T-cell (primary cell): ENCODE measurements around the gene WDFY1. TPM values are rescaled to one million over a fixed set of nuclear protein-coding genes. Genes with fewer than 3 reads are reported as not detected.

Experiments
- ATAC-seq, 4 experiments: fragments of 200-7000 bp in 3 of 4; fragments of 150-1000 bp in 1 of 4; cut with Tn5 transposase; replicated peaks in 1 of 4; 1 replicate in 3 of 4; 2 replicates in 1 of 4; pipeline ENCODE4 v1.10.0; 2021; ENCODE audit warnings: moderate library complexity in 3 of 4, mild to moderate bottlenecking in 2 of 4, moderate number of reproducible peaks in 1 of 4
- CTCF ChIA-PET, 2 donors: fragments of 300-600 bp; sonication (Branson Sonifier 250); formaldehyde crosslinking; loops; one replicate each; lab custom pipeline; 2022; ENCODE audit warnings: antibody characterized with exemption in 2 of 2; lab: Charles Lee
- POLR2A ChIA-PET, 2 donors: fragments of 300-600 bp; sonication (Branson Sonifier 250); formaldehyde crosslinking; loops; one replicate each; lab custom pipeline; 2022; ENCODE audit warnings: antibody characterized with exemption in 2 of 2; lab: Charles Lee
- DNase-seq, 35 experiments: peaks; one replicate each; pipeline versions ENCODE4 v3.0.0 to v3.0.0-alpha.2; 2013 to 2023
- H3K27ac ChIP-seq: one replicate; pipeline ENCODE4 v1.5.1; 2013; ENCODE audit warnings: low read length
- H3K27me3 ChIP-seq, 2 experiments: replicated peaks in 1 of 2; 1 replicate in 1 of 2; 2 replicates in 1 of 2; pipeline versions ENCODE4 v1.6.1 to v1.7.0; 2013; ENCODE audit warnings: low read length in 1 of 2, mixed read lengths in 1 of 2; ENCODE audit not compliant: control insufficient read depth in 2 of 2, insufficient read depth in 2 of 2; ENCODE audit errors: extremely low read depth in 1 of 2
- H3K36me3 ChIP-seq, 2 donors: 1 replicate in 1 of 2; 2 replicates in 1 of 2; pipeline versions ENCODE4 v1.6.1 to v1.7.0; 2013; ENCODE audit warnings: low read length in 1 of 2; ENCODE audit not compliant: control insufficient read depth in 2 of 2, insufficient read depth in 1 of 2; ENCODE audit errors: extremely low read depth in 1 of 2
- H3K4me1 ChIP-seq, 2 experiments: 1 replicate in 1 of 2; 2 replicates in 1 of 2; pipeline versions ENCODE4 v1.6.1 to v1.7.0; 2013; ENCODE audit warnings: low read length in 2 of 2, mixed read lengths in 1 of 2; ENCODE audit not compliant: insufficient read depth in 2 of 2, control insufficient read depth in 1 of 2; ENCODE audit errors: extremely low read depth in 1 of 2
- H3K4me3 ChIP-seq, 2 donors: 1 replicate in 1 of 2; 2 replicates in 1 of 2; pipeline versions ENCODE4 v1.5.1 to v1.7.0; 2013; ENCODE audit warnings: mild to moderate bottlenecking in 2 of 2, low read length in 1 of 2, moderate library complexity in 1 of 2; ENCODE audit not compliant: control insufficient read depth in 1 of 2; ENCODE audit errors: extremely low read depth in 1 of 2
- H3K9me3 ChIP-seq: 2 replicates; pipeline ENCODE4 v1.7.0; 2013
- H3K27ac Mint-ChIP-seq, 2 donors: one replicate each; pipeline ENCODE4 v1.8.0; 2020 to 2021; ENCODE audit warnings: mild to moderate bottlenecking in 2 of 2, mixed read lengths in 2 of 2
- H3K27me3 Mint-ChIP-seq, 2 donors: one replicate each; pipeline ENCODE4 v1.8.0; 2021 to 2022; ENCODE audit warnings: mixed read lengths in 2 of 2
- H3K36me3 Mint-ChIP-seq: one replicate; pipeline ENCODE4 v1.8.0; 2021; ENCODE audit warnings: mixed read lengths
- H3K4me1 Mint-ChIP-seq, 3 donors: one replicate each; pipeline ENCODE4 v1.8.0; 2020 to 2022; ENCODE audit warnings: mixed read lengths in 3 of 3, mild to moderate bottlenecking in 1 of 3
- H3K4me3 Mint-ChIP-seq, 3 donors: one replicate each; pipeline ENCODE4 v1.8.0; 2020 to 2022; ENCODE audit warnings: mild to moderate bottlenecking in 3 of 3, mixed read lengths in 3 of 3, moderate library complexity in 3 of 3
- H3K9me3 Mint-ChIP-seq, 3 donors: one replicate each; pipeline ENCODE4 v1.8.0; 2020 to 2022; ENCODE audit warnings: mixed read lengths in 3 of 3
- WGBS: methylation state at CpG from one replicate; pipeline ENCODE4 v1.1.5; 2013; ENCODE audit warnings: missing lambda C conversion rate; ENCODE audit not compliant: insufficient coverage; 5-methylcytosine and 5-hydroxymethylcytosine counted together
- total RNA-seq, 35 experiments: library from RNA in 6 of 35; stranded (reverse) in 6 of 35; fragments of 120-200 nt in 1 of 35; gene quantifications; one replicate each; pipeline versions ENCODE4 v1.2.1 to v1.2.4 and lab custom pipeline; 2013 to 2026

The WDFY1 gene
- total RNA-seq, 5 donors from 2014 or later (not counting 1 experiment from before 2014, with no cell fraction given) = 27.5 to 45.2 (median 36.6) TPM

- Histone ChIP-seq H3K27ac (no peak overlapping the region), H3K36me3 (peaks cover 0 to under 1% of the 10 kb centered on the region in 2 donors), H3K4me3 (no peak overlapping the region), H3K27me3 (no peaks in the 10 kb centered on the region), H3K9me3 (no peaks in the 10 kb centered on the region), H3K4me1 (peaks cover 8 to 21% of the 10 kb centered on the region in 2 experiments)
- H3K4me3 Mint-ChIP-seq = no peak overlapping the region
- no peaks in the 10 kb centered on the region for H3K36me3 Mint-ChIP-seq
- ChIA-PET POLR2A (interaction anchor here in 1 of 2 donors (0.6 to 1.0 kb wide), 3 partner anchors 8 to 242 kb away, joined by 3 to 6 read pairs (median 4); no protein-coding TSS in a partner anchor), CTCF (interaction anchor here (1.2 to 1.4 kb wide), 2 partner anchors 15 to 16 kb away, joined by 3 to 4 read pairs; no protein-coding TSS in a partner anchor)
- no peaks in the 10 kb centered on the region for H3K9me3 Mint-ChIP-seq
- DNase-seq (no peak), ATAC-seq (no peak)
- H3K4me1 Mint-ChIP-seq = peaks cover 43 to 53% (median 44%) of the 10 kb centered on the region in 3 donors
- no peak overlapping the region for H3K27ac Mint-ChIP-seq
- no peaks in the 10 kb centered on the region for H3K27me3 Mint-ChIP-seq
- WGBS = no CpG with 5 or more reads among the region's 3 CpGs
Observed at GRCh38 chr2:223954401-223954800, 9.3 kb upstream of the WDFY1 start.

- Histone ChIP-seq H3K36me3 (no peaks in the 10 kb centered on the region), H3K9me3 (no peaks in the 10 kb centered on the region), H3K27ac (no peak overlapping the region), H3K27me3 (no peaks in the 10 kb centered on the region), H3K4me1 (peaks cover 4 to 10% of the 10 kb centered on the region in 2 experiments), H3K4me3 (no peak overlapping the region)
- no peaks in the 10 kb centered on the region for H3K9me3 Mint-ChIP-seq
- ChIA-PET POLR2A (no interaction called here), CTCF (no interaction called here)
- no peak overlapping the region for H3K4me3 Mint-ChIP-seq
- 76% methylated on average over 3 of the region's 6 CpGs for WGBS
- ATAC-seq (no peak), DNase-seq (no peak)
- no peaks in the 10 kb centered on the region for H3K27me3 Mint-ChIP-seq
- no peaks in the 10 kb centered on the region for H3K36me3 Mint-ChIP-seq
- peak overlapping the region in 1 of 2 donors; percentile 23 for H3K27ac Mint-ChIP-seq
- H3K4me1 Mint-ChIP-seq = peaks cover 35 to 45% (median 39%) of the 10 kb centered on the region in 3 donors
Observed at GRCh38 chr2:223952280-223952968, 7.3 kb upstream of the WDFY1 start.

GRCh38 chr2:223950448-223951347, 5.6 kb upstream of the WDFY1 start:
- no peaks in the 10 kb centered on the region for H3K9me3 ChIP-seq
- ATAC-seq = no peak
- no peak for DNase-seq
- Mint-ChIP-seq H3K27ac (peak overlapping the region; percentile 77 to 90), H3K4me1 (peaks cover 35 to 45% (median 40%) of the 10 kb centered on the region in 3 donors), H3K27me3 (no peaks in the 10 kb centered on the region), H3K4me3 (peak overlapping the region in 2 of 3 donors; percentile 1 to 26), H3K36me3 (no peaks in the 10 kb centered on the region), H3K9me3 (no peaks in the 10 kb centered on the region)
- H3K4me1 ChIP-seq = peaks cover 4 to 9% of the 10 kb centered on the region in 2 experiments
- ChIA-PET POLR2A (interaction anchor here in 1 of 2 donors (0.6 to 1.1 kb wide), 3 partner anchors 10 to 85 kb away, joined by 3 to 5 read pairs (median 5); no protein-coding TSS in a partner anchor), CTCF (interaction anchor here (0.5 to 1.4 kb wide), 3 partner anchors 18 to 621 kb away, joined by 3 to 6 read pairs (median 3); no protein-coding TSS in a partner anchor)
- H3K4me3 ChIP-seq = no peak overlapping the region
- no peaks in the 10 kb centered on the region for H3K36me3 ChIP-seq
- whole genome bisulfite sequencing = 40% methylated on average over 1 of the region's 3 CpGs
- no peak overlapping the region for H3K27ac ChIP-seq
- no peaks in the 10 kb centered on the region for H3K27me3 ChIP-seq

GRCh38 chr2:223949241-223949840, 4.2 kb upstream of the WDFY1 start:
- no peak for DNase-seq
- H3K4me3 Mint-ChIP-seq = no peak overlapping the region
- Histone ChIP-seq H3K9me3 (no peaks in the 10 kb centered on the region), H3K4me3 (no peak overlapping the region), H3K4me1 (peaks cover 7 to 13% of the 10 kb centered on the region in 2 experiments), H3K27me3 (no peaks in the 10 kb centered on the region), H3K36me3 (no peaks in the 10 kb centered on the region), H3K27ac (no peak overlapping the region)
- peaks cover 40 to 52% (median 45%) of the 10 kb centered on the region in 3 donors for H3K4me1 Mint-ChIP-seq
- peak overlapping the region in 1 of 2 donors; percentile 90 for H3K27ac Mint-ChIP-seq
- POLR2A ChIA-PET = no interaction called here
- H3K27me3 Mint-ChIP-seq = no peaks in the 10 kb centered on the region
- WGBS = 80% methylated on average over 1 of the region's 3 CpGs
- no peaks in the 10 kb centered on the region for H3K36me3 Mint-ChIP-seq
- CTCF ChIA-PET = interaction anchor here (0.5 to 1.4 kb wide), 2 partner anchors 19 to 1052 kb away, joined by 3 read pairs; no protein-coding TSS in a partner anchor
- no peaks in the 10 kb centered on the region for H3K9me3 Mint-ChIP-seq
- ATAC-seq = no peak

- H3K9me3 ChIP-seq = no peaks in the 10 kb centered on the region
- DNase-seq (no peak), ATAC-seq (no peak)
- peak overlapping the region in 1 of 2 donors; percentile 80 for H3K27ac Mint-ChIP-seq
- H3K36me3 ChIP-seq = no peaks in the 10 kb centered on the region
- H3K4me1 Mint-ChIP-seq = peaks cover 54 to 64% (median 58%) of the 10 kb centered on the region in 3 donors
- peaks cover 3% of the 10 kb centered on the region for H3K36me3 Mint-ChIP-seq
- CTCF ChIA-PET = no interaction called here
- POLR2A ChIA-PET = no interaction called here
- no peaks in the 10 kb centered on the region for H3K27me3 Mint-ChIP-seq
- no peak overlapping the region for H3K4me3 ChIP-seq
- no peak overlapping the region for H3K4me3 Mint-ChIP-seq
- H3K27me3 ChIP-seq = no peaks in the 10 kb centered on the region
- H3K27ac ChIP-seq = no peak overlapping the region
- H3K9me3 Mint-ChIP-seq = no peaks in the 10 kb centered on the region
- H3K4me1 ChIP-seq = peaks cover 7 to 26% of the 10 kb centered on the region in 2 experiments
- 100% methylated on average over 3 of the region's 5 CpGs for WGBS
Observed at GRCh38 chr2:223947711-223948205, 2.6 kb upstream of the WDFY1 start.
